Measurements from ENCODE around the gene CTRB1. TPM values are rescaled to one million over a fixed set of nuclear protein-coding genes. Genes with fewer than 3 reads are reported as not detected.

The CTRB1 gene
- total RNA-seq, 1 experiment from 2014 or later: not detected

DNA sequence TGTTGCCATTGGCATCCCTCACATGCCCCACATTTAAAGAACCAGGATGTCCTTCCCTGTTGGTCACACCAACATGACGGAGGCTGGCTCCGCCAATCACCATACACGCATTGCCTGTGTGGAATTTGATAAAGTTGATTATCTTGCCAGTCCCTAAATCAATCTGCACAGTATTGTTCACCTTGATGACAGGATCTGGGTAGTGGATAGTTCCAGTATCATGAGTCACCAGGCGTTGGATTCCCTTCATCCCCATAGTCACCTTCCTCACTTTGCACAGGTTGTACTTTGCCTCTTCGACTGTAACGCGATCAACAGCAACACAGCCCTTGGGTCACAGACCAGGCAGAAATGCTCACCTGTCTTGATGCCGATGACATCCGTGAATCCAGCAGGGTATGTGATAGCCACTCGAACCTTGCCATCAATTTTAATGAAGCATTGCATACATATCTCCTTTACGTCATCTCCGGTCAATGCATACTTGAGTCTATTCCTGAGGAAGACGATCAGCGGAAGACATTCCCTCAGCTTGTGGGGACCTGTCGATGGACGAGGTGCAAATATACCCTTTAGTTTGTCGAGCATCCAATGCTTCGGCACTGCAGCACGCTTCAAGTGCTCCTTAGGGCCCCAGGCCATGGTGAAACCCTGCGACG lies 26.1 kb upstream of the CTRB1 start:
- Mint-ChIP-seq H3K27ac (no peak overlapping the region), H3K4me1 (peaks cover 0 to 4% of the 10 kb centered on the region in 2 experiments; a peak in 2 of 4 replicates)
- no peaks in the 10 kb centered on the region for H3K23me2 ChIP-seq (ENCODE audit: insufficient read length, low read depth, low read length, poor library complexity, severe bottlenecking)

More for the DNA sequence above, 26.1 kb upstream of the CTRB1 start:
- Histone ChIP-seq H2BK20ac (ENCODE audit: low read depth, low read length, poor library complexity, severe bottlenecking) (no peak overlapping the region), H3K4me2 (ENCODE audit: insufficient read depth, insufficient read length, low read length) (no peak overlapping the region), H2BK5ac (ENCODE audit: insufficient read length, low read length) (no peak overlapping the region), H2BK15ac (ENCODE audit: low read depth, low read length) (no peak overlapping the region), H2BK120ac (ENCODE audit: low read depth, low read length, poor library complexity, severe bottlenecking) (no peak overlapping the region), H3K79me2 (ENCODE audit: insufficient read depth, low read length) (no peaks in the 10 kb centered on the region), H3K56ac (ENCODE audit: insufficient read length, low read depth, low read length) (no peak overlapping the region), H4K91ac (ENCODE audit: insufficient read length, low read depth, low read length) (no peak overlapping the region), H3K79me1 (ENCODE audit: insufficient read depth, low read depth, low read length, poor library complexity, severe bottlenecking) (no peaks in the 10 kb centered on the region), H3K18ac (ENCODE audit: insufficient read length, low read depth, low read length) (no peak overlapping the region), H3K14ac (ENCODE audit: insufficient read depth, low read length) (no peak overlapping the region), H3K27me3 (ENCODE audit: insufficient read depth, low read length) (no peaks in the 10 kb centered on the region), H3K9ac (ENCODE audit: extremely low read depth, insufficient read length, low read length) (no peak overlapping the region), H3K23ac (ENCODE audit: insufficient read length, low read depth, low read length) (no peak overlapping the region), H3K27ac (ENCODE audit: insufficient read length, low read depth, low read length) (no peak overlapping the region), H2AFZ (ENCODE audit: low read length) (no peak overlapping the region), H2BK12ac (ENCODE audit: insufficient read length, low read depth, low read length) (no peak overlapping the region), H3K9me3 (ENCODE audit: control insufficient read depth, low read depth, low read length) (no peaks in the 10 kb centered on the region), H4K20me1 (ENCODE audit: control insufficient read depth, insufficient read depth, insufficient read length) (no peaks in the 10 kb centered on the region), H2AK5ac (ENCODE audit: insufficient read length, low read length) (no peak overlapping the region), H4K5ac (ENCODE audit: insufficient read length, low read depth, low read length) (no peak overlapping the region), H3K4me1 (ENCODE audit: insufficient read depth, low read length) (no peaks in the 10 kb centered on the region), H4K8ac (replicated peaks; ENCODE audit: insufficient read length, low read depth, low read length) (no peak overlapping the region), H3T11ph (ENCODE audit: low read length) (no peak overlapping the region), H3K4ac (ENCODE audit: low read depth, low read length) (no peak overlapping the region)
- TF ChIP-seq, protein P1, sequence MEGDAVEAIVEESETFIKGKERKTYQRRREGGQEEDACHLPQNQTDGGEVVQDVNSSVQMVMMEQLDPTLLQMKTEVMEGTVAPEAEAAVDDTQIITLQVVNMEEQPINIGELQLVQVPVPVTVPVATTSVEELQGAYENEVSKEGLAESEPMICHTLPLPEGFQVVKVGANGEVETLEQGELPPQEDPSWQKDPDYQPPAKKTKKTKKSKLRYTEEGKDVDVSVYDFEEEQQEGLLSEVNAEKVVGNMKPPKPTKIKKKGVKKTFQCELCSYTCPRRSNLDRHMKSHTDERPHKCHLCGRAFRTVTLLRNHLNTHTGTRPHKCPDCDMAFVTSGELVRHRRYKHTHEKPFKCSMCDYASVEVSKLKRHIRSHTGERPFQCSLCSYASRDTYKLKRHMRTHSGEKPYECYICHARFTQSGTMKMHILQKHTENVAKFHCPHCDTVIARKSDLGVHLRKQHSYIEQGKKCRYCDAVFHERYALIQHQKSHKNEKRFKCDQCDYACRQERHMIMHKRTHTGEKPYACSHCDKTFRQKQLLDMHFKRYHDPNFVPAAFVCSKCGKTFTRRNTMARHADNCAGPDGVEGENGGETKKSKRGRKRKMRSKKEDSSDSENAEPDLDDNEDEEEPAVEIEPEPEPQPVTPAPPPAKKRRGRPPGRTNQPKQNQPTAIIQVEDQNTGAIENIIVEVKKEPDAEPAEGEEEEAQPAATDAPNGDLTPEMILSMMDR (conservative IDR thresholded peaks at IDR 0.05): no peak
- Mint-ChIP-seq H3K9me3 (peaks cover 0 to 1% of the 10 kb centered on the region in 2 experiments; a peak in 2 of 5 replicates), H3K36me3 (ENCODE audit: insufficient read depth in 1 of 3, low read depth in 3 of 3) (0 out of 7 replicates have a peak, but pooled peaks cover 0 to 4% (median 0%) of the 10 kb centered on the region in 3 experiments), H3K4me3 (no peak overlapping the region), H3K27me3 (ENCODE audit: low read depth) (peaks cover under 1% of the 10 kb centered on the region; the same call in 1 of the 2 replicates)
- no CpG with 5 or more reads among the region's 21 CpGs for WGBS (ENCODE audit: extremely low coverage, insufficient read length, low lambda C conversion rate)
- no peak for DNase-seq

Data from H9 (cell line).